HepG2 (cell line): ENCODE data around the gene YIF1A. TPM values are rescaled to one million over a fixed set of nuclear protein-coding genes. Genes with fewer than 3 reads are reported as not detected.
A peak's percentile ranks its signal among the peaks of the same experiment; 100 is the strongest.

Source experiments
- ATAC-seq: fragments of 200-7000 bp; cut with Tn5 transposase; 3 replicates; pipeline ENCODE4 v1.9.1; 2020; ENCODE audit warnings: mild to moderate bottlenecking, moderate library complexity
- BruUV-seq: library from RNA; stranded (reverse); fragments of 400-500 nt; replicated peaks from 2 replicates; lab custom pipeline; 2021; lab: Mats Ljungman, UMichigan
- CTCF ChIA-PET: fragments of 300-600 bp; formaldehyde crosslinking; extraction: SDS; loops from one replicate; lab custom pipeline; 2021; ENCODE audit warnings: low total read pairs, inconsistent platforms, low intra/inter-chr PET ratio; lab: Yijun Ruan, JAX
- POLR2A ChIA-PET: fragments of 350-600 bp; sonication (Branson Sonifier 250); formaldehyde crosslinking; loops from one replicate; lab custom pipeline; 2020; ENCODE audit warnings: antibody characterized with exemption, inconsistent platforms; lab: Yijun Ruan, JAX
- DNase-seq: peaks from one replicate; pipeline ENCODE4 v3.0.0-alpha.2; 2015; ENCODE audit warnings: low spot score
- FAIRE-seq: peaks from 3 replicates; lab custom pipeline; 2011; peaks lifted over from hg19 to GRCh38; lab: Jason Lieb, UNC
- H2AFZ ChIP-seq: one replicate; pipeline ENCODE4 v1.6.1; 2011; ENCODE audit warnings: low read length, inconsistent platforms
- H3K27ac ChIP-seq: fragments of 300-600 bp; 3 replicates; pipeline ENCODE4 v1.8.0; 2011; ENCODE audit warnings: mixed run types, mild to moderate bottlenecking, mixed read lengths, low read length, inconsistent platforms; ENCODE audit not compliant: insufficient read depth; ENCODE audit errors: extremely low read length
- H3K27me3 ChIP-seq, 2 experiments: fragments of 200-600 bp in 1 of 2; 2 replicates in 1 of 2; 3 replicates in 1 of 2; pipeline versions ENCODE4 v1.6.0 to v1.8.0; 2011; ENCODE audit warnings: low read length in 2 of 2, mild to moderate bottlenecking in 2 of 2, moderate library complexity in 2 of 2, inconsistent platforms in 1 of 2; ENCODE audit not compliant: insufficient read depth in 2 of 2, control insufficient read depth in 1 of 2
- H3K36me3 ChIP-seq, 2 experiments: fragments of 200-600 bp in 1 of 2; replicated peaks in 1 of 2; 2 replicates in 1 of 2; 3 replicates in 1 of 2; pipeline versions ENCODE4 v1.5.1 to v1.8.0; 2011; ENCODE audit warnings: low read length in 2 of 2, inconsistent platforms in 1 of 2; ENCODE audit not compliant: insufficient read depth in 2 of 2, control insufficient read depth in 1 of 2
- H3K4me1 ChIP-seq: 2 replicates; pipeline ENCODE4 v1.5.1; 2012; ENCODE audit warnings: low read length, inconsistent platforms; ENCODE audit not compliant: insufficient read depth
- H3K4me2 ChIP-seq: 2 replicates; pipeline ENCODE4 v1.6.0; 2011; ENCODE audit warnings: low read depth, low read length, inconsistent platforms
- H3K4me3 ChIP-seq, 3 experiments: fragments of 200-600 bp in 1 of 3; sonication (generic), shearing (Covaris generic) in 1 of 3; replicated peaks in 1 of 3; 2 replicates each; pipeline ENCODE4 v1.5.1; 2011 to 2016; ENCODE audit warnings: low read length in 3 of 3, inconsistent platforms in 2 of 3, low read depth in 2 of 3, mild to moderate bottlenecking in 2 of 3, control low read depth in 1 of 3, mixed read lengths in 1 of 3; ENCODE audit not compliant: insufficient read depth in 1 of 3
- H3K79me2 ChIP-seq: one replicate; pipeline ENCODE4 v1.6.1; 2011; ENCODE audit warnings: low read length, inconsistent platforms; ENCODE audit not compliant: insufficient read depth
- H3K9ac ChIP-seq: 2 replicates; pipeline ENCODE4 v1.6.0; 2011; ENCODE audit warnings: mild to moderate bottlenecking, low read depth, low read length, inconsistent platforms; ENCODE audit not compliant: insufficient read depth
- H3K9me3 ChIP-seq: 2 replicates; pipeline ENCODE4 v1.5.1; 2012; ENCODE audit warnings: mild to moderate bottlenecking, low read length
- H4K20me1 ChIP-seq: 2 replicates; pipeline ENCODE4 v1.6.0; 2011; ENCODE audit warnings: inconsistent platforms, mild to moderate bottlenecking, low read length, moderate library complexity; ENCODE audit not compliant: insufficient read depth
- ARNT ChIP-seq: fragments of 450-650 bp; IDR thresholded peaks from 2 replicates; pipeline ENCODE4 v1.6.1; 2017
- BCL3 ChIP-seq: sonication (generic); formaldehyde crosslinking; IDR thresholded peaks from 2 replicates; pipeline ENCODE4 v1.5.1; 2020; ENCODE audit warnings: mild to moderate bottlenecking, missing genetic modification reagents, moderate library complexity
- NFYB ChIP-seq: sonication (generic); formaldehyde crosslinking; IDR thresholded peaks from 2 replicates; pipeline ENCODE4 v1.4.0; 2020; ENCODE audit warnings: missing genetic modification reagents
- NR2F2 ChIP-seq: IDR thresholded peaks from 2 replicates; pipeline ENCODE4 v1.6.1; 2012; ENCODE audit warnings: low read depth, inconsistent platforms, borderline replicate concordance
- NR3C1 ChIP-seq: sonication (generic); formaldehyde crosslinking; IDR thresholded peaks from 2 replicates; pipeline ENCODE4 v1.4.0; 2020; ENCODE audit warnings: missing genetic modification reagents
- ONECUT2 ChIP-seq: sonication (generic); formaldehyde crosslinking; IDR thresholded peaks from 2 replicates; pipeline ENCODE4 v1.4.0; 2020; ENCODE audit warnings: missing genetic modification reagents
- PHF21A ChIP-seq: sonication (generic); formaldehyde crosslinking; IDR thresholded peaks from 2 replicates; pipeline ENCODE4 v1.5.0; 2020; ENCODE audit warnings: mild to moderate bottlenecking, missing genetic modification reagents
- STAT5B ChIP-seq: sonication (generic); formaldehyde crosslinking; IDR thresholded peaks from 2 replicates; pipeline ENCODE4 v1.4.0; 2020; ENCODE audit warnings: missing genetic modification reagents
- TEAD2 ChIP-seq: sonication (generic); formaldehyde crosslinking; IDR thresholded peaks from 2 replicates; pipeline ENCODE4 v1.9.0; 2021; ENCODE audit warnings: missing genetic modification reagents
- TOE1 ChIP-seq: sonication (generic); formaldehyde crosslinking; IDR thresholded peaks from 2 replicates; pipeline ENCODE4 v1.4.0; 2020; ENCODE audit warnings: mild to moderate bottlenecking, missing genetic modification reagents
- ZFP37 ChIP-seq: sonication (generic); formaldehyde crosslinking; IDR thresholded peaks from 2 replicates; pipeline ENCODE4 v1.4.0; 2020; ENCODE audit warnings: missing genetic modification reagents, borderline replicate concordance
- ZNF138 ChIP-seq: sonication (generic); formaldehyde crosslinking; IDR thresholded peaks from 2 replicates; pipeline ENCODE4 v1.5.0; 2020; ENCODE audit warnings: mild to moderate bottlenecking, low read depth, missing genetic modification reagents
- ZNF230 ChIP-seq: sonication (generic); formaldehyde crosslinking; IDR thresholded peaks from 2 replicates; pipeline ENCODE4 v1.4.0; 2020; ENCODE audit warnings: mild to moderate bottlenecking, missing genetic modification reagents
- ZNF607 ChIP-seq: sonication (generic); formaldehyde crosslinking; IDR thresholded peaks from 2 replicates; pipeline ENCODE4 v1.5.1; 2020; ENCODE audit warnings: missing genetic modification reagents, mild to moderate bottlenecking, borderline replicate concordance
- ZNF615 ChIP-seq: sonication (generic); formaldehyde crosslinking; IDR thresholded peaks from 2 replicates; pipeline ENCODE4 v1.5.0; 2020; ENCODE audit warnings: mild to moderate bottlenecking, missing genetic modification reagents, borderline replicate concordance
- ZNF770 ChIP-seq: sonication (generic); formaldehyde crosslinking; IDR thresholded peaks from 2 replicates; pipeline ENCODE4 v1.5.0; 2020; ENCODE audit warnings: mild to moderate bottlenecking, missing genetic modification reagents
- ZNF792 ChIP-seq: IDR thresholded peaks from 2 replicates; pipeline ENCODE4 v1.6.1; 2016
- ZNF891 ChIP-seq: sonication (generic); formaldehyde crosslinking; IDR thresholded peaks from 2 replicates; pipeline ENCODE4 v1.5.0; 2020; ENCODE audit warnings: mild to moderate bottlenecking, missing genetic modification reagents
- WGBS: methylation state at CpG from one replicate; pipeline ENCODE4 v1.1.6; 2017; ENCODE audit warnings: low lambda C conversion rate; 5-methylcytosine and 5-hydroxymethylcytosine counted together
- in situ Hi-C: cut with HindIII; loops from 2 replicates; pipeline ENCODE4 v1.10.0; 2017; ENCODE audit warnings: low pct_unique_long_range_greater_than_20kb; ENCODE audit not compliant: extremely low pct_ligation_motif_present
- intact Hi-C: fragments of 100-400 bp; cut with micrococcal nuclease; formaldehyde crosslinking; loops from one replicate; pipeline ENCODE4 v1.10.0; 2022; ENCODE audit not compliant: unreplicated experiment
- polyA plus RNA-seq, 8 experiments: library from polyadenylated mRNA; depleted of rRNA in 3 of 8; stranded (reverse) in 7 of 8; unstranded in 1 of 8; fragments of >200 nt; fragmentation: Illumina TruSeq in 4 of 8; extraction: Trizol in 4 of 8; gene quantifications; 2 replicates each; pipeline versions ENCODE4 v1.2.1 to v1.2.3, GENCODE V29; 2011 to 2016; ENCODE audit warnings: low read depth in 4 of 8, missing spikeins in 1 of 8, mixed read lengths in 1 of 8; ENCODE audit not compliant: insufficient read depth in 1 of 8
- total RNA-seq, 5 experiments: library from RNA; depleted of rRNA; stranded (reverse); fragments of >200 nt; fragmentation: Illumina TruSeq; extraction: Trizol; gene quantifications; 2 replicates each; pipeline ENCODE4 v1.2.3, GENCODE V29; 2016; ENCODE audit warnings: low read depth in 1 of 5

YIF1A gene
- total and polyA plus RNA-seq, 2 of the 13 experiments (the other 11 are each of a cell fraction or from before 2014, with no cell fraction given) = 133 to 145 TPM

- H3K4me3 ChIP-seq = no peak overlapping the region
- DNase-seq (no peak), FAIRE-seq (no peak), ATAC-seq (no peak)
- H2AFZ ChIP-seq = no peak overlapping the region
- intact Hi-C loops (no loop called here), in situ Hi-C loops (no loop called here)
- TF ChIP-seq STAT5B (CRISPR knock-in tag) (no peak), BCL3 (no peak), ZNF138 (no peak), ZNF770 (no peak), ZNF230 (no peak), NR2F2 (no peak), NR3C1 (CRISPR knock-in tag) (no peak), ZNF891 (CRISPR knock-in tag) (no peak), NFYB (CRISPR knock-in tag) (no peak), ARNT (no peak), ZNF615 (CRISPR knock-in tag) (no peak), TOE1 (CRISPR knock-in tag) (no peak), ZNF607 (no peak), ZNF792 (CRISPR knock-in tag) (no peak), ZFP37 (CRISPR knock-in tag) (no peak), TEAD2 (CRISPR knock-in tag) (no peak), PHF21A (CRISPR knock-in tag) (no peak), ONECUT2 (CRISPR knock-in tag) (no peak)
- H3K4me1 ChIP-seq = no peaks in the 10 kb centered on the region
- H4K20me1 ChIP-seq = no peaks in the 10 kb centered on the region
- no peak overlapping the region for H3K27ac ChIP-seq
- no peak overlapping the region for H3K9ac ChIP-seq
- no peaks in the 10 kb centered on the region for H3K79me2 ChIP-seq
- POLR2A ChIA-PET = no interaction called here
- peaks cover 3% of the 10 kb centered on the region in 2 experiments; a peak in 3 of 5 replicates for H3K36me3 ChIP-seq
- 87% methylated on average over 13 of the region's 13 CpGs for WGBS
- TSS peak; percentile 44 for BruUV-seq
- no peaks in the 10 kb centered on the region for H3K27me3 ChIP-seq
- H3K9me3 ChIP-seq = no peaks in the 10 kb centered on the region
- no peak overlapping the region for H3K4me2 ChIP-seq
- CTCF ChIA-PET = no interaction called here
Observed at GRCh38 chr11:66243782-66244535, 45.0 kb downstream of the YIF1A start.
